OCI-LY1 (cell line): ENCODE results near the gene HACD2.

ENCODE experiments used
- H2AFZ ChIP-seq: fragments of 200-600 bp; sonication (generic), shearing (Covaris generic); 2 replicates; pipeline ENCODE4 v1.6.0; 2014; ENCODE audit warnings: antibody characterized with exemption, mild to moderate bottlenecking, low read length
- H3F3A ChIP-seq: fragments of 200-600 bp; sonication (generic), shearing (Covaris generic); 2 replicates; pipeline ENCODE4 v1.6.0; 2014; ENCODE audit warnings: mild to moderate bottlenecking, antibody characterized with exemption, low read length, moderate library complexity; ENCODE audit not compliant: insufficient read depth
- H3K27ac ChIP-seq: fragments of 200-600 bp; sonication (generic); 2 replicates; pipeline ENCODE4 v1.5.1; 2014; ENCODE audit warnings: low read length, mixed run types, mild to moderate bottlenecking, low read depth; ENCODE audit not compliant: poor library complexity, severe bottlenecking
- H3K27me3 ChIP-seq: fragments of 200-600 bp; sonication (generic); 2 replicates; pipeline ENCODE4 v1.6.0; 2014; ENCODE audit warnings: antibody characterized with exemption, mild to moderate bottlenecking, low read length, moderate library complexity; ENCODE audit not compliant: insufficient read depth
- H3K36me3 ChIP-seq: fragments of 200-600 bp; sonication (generic); 2 replicates; pipeline ENCODE4 v1.6.1; 2014; ENCODE audit warnings: mild to moderate bottlenecking, antibody characterized with exemption, low read length, moderate library complexity, mixed read lengths; ENCODE audit not compliant: insufficient read depth
- H3K4me1 ChIP-seq: fragments of 200-600 bp; sonication (generic); 2 replicates; pipeline ENCODE4 v1.5.1; 2014; ENCODE audit warnings: mild to moderate bottlenecking, low read length, moderate library complexity; ENCODE audit not compliant: insufficient read depth, severe bottlenecking
- H3K4me2 ChIP-seq: fragments of 200-600 bp; sonication (generic), shearing (Covaris generic); 2 replicates; pipeline ENCODE4 v1.6.1; 2014; ENCODE audit warnings: low read length
- H3K4me3 ChIP-seq: fragments of 200-600 bp; sonication (generic); 2 replicates; pipeline ENCODE4 v1.5.1; 2014; ENCODE audit warnings: low read length, low read depth, mild to moderate bottlenecking, mixed read lengths; ENCODE audit not compliant: poor library complexity, severe bottlenecking
- H3K79me2 ChIP-seq: fragments of 200-600 bp; shearing (Covaris generic); 2 replicates; pipeline ENCODE4 v1.6.1; 2016; ENCODE audit warnings: mixed run types, low read length, mixed read lengths; ENCODE audit not compliant: insufficient read depth
- H3K9ac ChIP-seq: fragments of 200-600 bp; sonication (generic), shearing (Covaris generic); 2 replicates; pipeline ENCODE4 v1.6.1; 2014; ENCODE audit warnings: mild to moderate bottlenecking, low read length, mixed read lengths
- H3K9me2 ChIP-seq: fragments of 200-600 bp; sonication (generic), shearing (Covaris generic); 2 replicates; pipeline ENCODE4 v1.6.1; 2014; ENCODE audit warnings: low read depth, mild to moderate bottlenecking, low read length, mixed read lengths
- H3K9me3 ChIP-seq: fragments of 200-600 bp; shearing (Covaris generic); 2 replicates; pipeline ENCODE4 v1.6.1; 2014; ENCODE audit warnings: low read length, mixed read lengths
- H4K20me1 ChIP-seq: fragments of 200-600 bp; sonication (generic), shearing (Covaris generic); 2 replicates; pipeline ENCODE4 v1.6.0; 2016; ENCODE audit warnings: mild to moderate bottlenecking, low read length; ENCODE audit not compliant: insufficient read depth
- CTCF ChIP-seq: fragments of 200-600 bp; sonication (generic), shearing (Covaris generic); IDR thresholded peaks from 2 replicates; pipeline ENCODE4 v1.5.1; 2017; ENCODE audit warnings: mild to moderate bottlenecking, antibody characterized with exemption, low read length, moderate library complexity, mixed read lengths
- EZH2 ChIP-seq: fragments of 200-600 bp; sonication (generic), shearing (Covaris generic); IDR thresholded peaks from 2 replicates; pipeline ENCODE4 v1.8.0; 2017; ENCODE audit warnings: borderline replicate concordance, mixed run types, mild to moderate bottlenecking, antibody characterized with exemption, low read length, moderate library complexity, mixed read lengths

HACD2 gene

DNA sequence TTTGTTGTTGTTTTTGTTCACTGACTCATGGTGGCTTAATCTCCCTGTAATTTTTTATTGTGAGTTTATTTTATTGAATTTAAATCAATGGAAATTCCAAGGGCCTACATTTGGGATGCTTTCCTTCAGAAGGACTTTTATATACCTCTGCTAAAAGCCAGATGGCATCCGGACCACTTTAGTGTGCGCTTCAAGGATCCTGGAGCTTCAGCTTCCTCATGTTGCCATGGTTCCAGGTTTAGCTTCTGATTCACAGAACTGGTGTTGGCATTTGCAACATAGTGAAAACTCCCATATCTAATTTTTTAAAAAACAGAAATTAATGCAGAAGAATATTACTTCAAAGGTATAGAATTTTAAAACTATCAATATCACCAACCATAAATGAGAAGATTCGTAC is 8.5 kb upstream of the HACD2 start:
- Histone ChIP-seq H3K27me3 (no peaks in the 10 kb centered on the region), H3K27ac (no peak overlapping the region), H2AFZ (no peak overlapping the region), H3K4me3 (no peak overlapping the region), H3F3A (no peaks in the 10 kb centered on the region), H3K4me2 (no peak overlapping the region), H4K20me1 (no peaks in the 10 kb centered on the region), H3K4me1 (no peaks in the 10 kb centered on the region), H3K9ac (no peak overlapping the region), H3K79me2 (no peaks in the 10 kb centered on the region), H3K36me3 (peaks cover 28% of the 10 kb centered on the region), H3K9me3 (peaks cover 7% of the 10 kb centered on the region), H3K9me2 (no peaks in the 10 kb centered on the region)
- TF ChIP-seq EZH2: no peak
- TF ChIP-seq CTCF: no peak

- Histone ChIP-seq H3K36me3 (peaks cover 43% of the 10 kb centered on the region), H2AFZ (no peak overlapping the region), H4K20me1 (no peaks in the 10 kb centered on the region), H3K4me2 (no peak overlapping the region), H3K27me3 (no peaks in the 10 kb centered on the region), H3K9me2 (no peaks in the 10 kb centered on the region), H3K9me3 (peaks cover 7% of the 10 kb centered on the region), H3F3A (no peaks in the 10 kb centered on the region), H3K27ac (no peak overlapping the region), H3K4me3 (no peak overlapping the region), H3K4me1 (peaks cover 10% of the 10 kb centered on the region), H3K9ac (no peak overlapping the region), H3K79me2 (no peaks in the 10 kb centered on the region)
- TF ChIP-seq CTCF (no peak), EZH2 (no peak)
These were observed 6.0 kb upstream of the HACD2 start for GRCh38 chr3:123590685-123591450.

DNA sequence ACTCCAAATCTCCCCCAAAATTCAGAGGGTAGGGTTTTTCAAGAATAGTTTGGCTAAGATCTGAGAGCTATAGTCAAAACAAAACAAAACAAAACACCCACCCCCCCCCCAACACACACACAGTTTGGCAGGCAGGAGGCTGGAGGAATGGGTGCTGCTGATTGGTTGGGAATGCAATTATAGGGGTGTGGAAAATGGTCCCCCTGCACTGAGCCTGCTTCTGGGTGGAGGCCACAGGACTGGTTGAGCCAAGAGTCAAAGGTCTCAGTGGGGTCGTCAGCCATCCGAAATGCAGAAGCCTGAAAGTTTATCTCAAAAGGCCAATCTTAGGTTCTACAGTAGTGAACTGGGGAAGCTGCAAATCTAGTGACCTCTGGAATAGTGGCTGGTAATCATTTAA is 2.5 kb upstream of the HACD2 start:
- Histone ChIP-seq H3K4me2 (no peak overlapping the region), H3K36me3 (peaks cover 43% of the 10 kb centered on the region), H3K4me1 (peaks cover 30% of the 10 kb centered on the region), H3K9me2 (no peaks in the 10 kb centered on the region), H2AFZ (no peak overlapping the region), H3K79me2 (no peaks in the 10 kb centered on the region), H3K9ac (no peak overlapping the region), H3K9me3 (peaks cover 7% of the 10 kb centered on the region), H4K20me1 (no peaks in the 10 kb centered on the region), H3K27ac (no peak overlapping the region), H3K27me3 (no peaks in the 10 kb centered on the region), H3K4me3 (no peak overlapping the region), H3F3A (no peaks in the 10 kb centered on the region)
- TF ChIP-seq EZH2 (no peak), CTCF (no peak)
